HG03045 (cell line): ENCODE data around the gene TMEM72.
A peak's percentile ranks its signal among the peaks of the same experiment; 100 is the strongest.

ENCODE experiments used
- ATAC-seq: cut with Tn5 transposase; IDR thresholded peaks from one replicate; pipeline ENCODE4 v1.9.1; 2021; ENCODE audit warnings: mild to moderate bottlenecking, moderate library complexity; ENCODE audit not compliant: unreplicated experiment

Gene TMEM72

DNA sequence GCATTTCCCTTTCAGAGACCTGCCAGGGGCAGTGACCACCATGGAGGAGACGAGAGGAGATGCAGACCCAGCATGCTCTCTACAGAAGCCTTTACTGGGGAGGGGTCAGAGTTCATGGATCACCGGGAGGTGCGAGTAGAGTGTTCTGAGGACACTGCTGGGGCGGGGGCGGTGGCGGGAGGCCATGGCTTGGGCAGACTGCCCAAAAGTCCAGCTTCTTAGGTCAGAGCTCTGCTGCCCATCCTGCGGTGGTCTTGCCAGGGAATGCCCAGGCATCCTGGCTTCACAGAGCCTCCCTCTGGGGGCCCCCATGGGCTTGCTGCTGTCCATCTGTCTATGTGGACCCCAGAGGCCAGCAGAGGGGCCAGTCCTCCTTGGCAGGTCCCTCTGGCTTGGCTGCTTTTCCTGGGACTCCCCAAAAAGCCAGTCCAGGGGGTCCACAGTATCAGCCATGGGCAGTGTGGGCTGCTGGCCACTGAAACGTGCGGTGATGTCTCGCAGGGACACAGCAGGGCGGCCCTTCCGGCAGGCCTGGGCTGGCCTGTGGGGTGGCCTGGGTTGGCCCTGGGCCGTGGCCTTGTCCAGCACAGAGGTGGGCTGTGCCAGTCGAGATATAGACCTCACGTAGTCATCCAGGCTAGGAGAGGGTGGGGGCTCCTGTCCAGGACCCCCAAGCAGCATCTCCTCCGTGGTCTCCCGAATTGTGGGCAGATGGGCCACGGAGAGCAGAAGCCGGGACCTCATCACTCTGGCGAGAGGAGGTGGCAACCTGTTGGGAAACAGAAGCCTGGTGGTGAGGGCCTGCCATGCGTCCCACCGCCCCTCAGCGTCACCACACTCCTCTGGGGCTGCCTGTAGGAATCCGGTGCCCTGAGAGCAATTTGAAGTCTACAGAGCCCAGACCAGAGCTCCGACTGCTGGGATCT lies 66.4 kb downstream of the TMEM72 start:
- ATAC-seq, result no peak

- ATAC-seq, result no peak
These were observed 67.1 kb downstream of the TMEM72 start for GRCh38 chr10:44978213-44978569.

DNA sequence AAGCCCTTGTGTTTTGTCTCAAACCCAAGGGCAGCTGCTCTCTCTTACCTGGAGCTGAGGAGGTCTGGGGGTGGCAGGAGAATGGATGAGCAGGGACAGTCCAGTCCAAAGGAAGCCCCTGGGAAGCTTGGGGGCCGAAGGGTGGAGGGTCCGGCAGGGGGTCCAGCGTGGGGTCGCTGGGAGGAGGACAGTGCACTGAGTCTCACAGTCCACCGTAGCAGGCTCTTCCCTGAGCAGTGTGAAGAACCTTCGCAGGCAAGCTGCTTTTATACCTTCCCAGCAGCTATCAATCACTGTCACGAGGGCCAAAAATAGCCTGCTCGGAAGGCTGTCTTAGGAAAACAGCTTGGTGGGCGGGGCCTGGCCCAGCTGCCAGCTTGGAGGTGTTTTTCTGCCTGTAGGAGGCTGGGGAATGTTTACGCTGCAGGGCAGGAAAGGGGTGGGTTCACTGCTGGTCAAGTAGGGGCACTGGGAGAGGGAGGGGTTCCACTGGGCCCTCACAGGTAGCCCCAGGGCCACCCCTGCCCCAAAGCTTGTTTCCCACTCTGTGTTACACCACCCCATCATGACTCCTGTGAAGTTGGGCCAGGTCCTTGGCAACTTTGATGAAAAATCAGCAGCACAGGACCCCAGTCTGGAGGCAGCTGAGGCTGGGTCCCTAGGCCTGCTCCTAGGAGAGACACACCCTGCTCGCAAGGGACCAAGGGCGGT lies 67.6 kb downstream of the TMEM72 start, which contains the start of gene DEPP1:
Gene DEPP1 (minus strand): TSS at position 240 of the 711 bp plus-strand sequence. CDS start 779 bp downstream, outside the sequence.
- ATAC-seq, result peak; percentile 28

GRCh38 chr10:44979281-44980191 lies 68.4 kb downstream of the TMEM72 start:
- no peak for ATAC-seq

- no peak for ATAC-seq
These were observed 69.4 kb downstream of the TMEM72 start for GRCh38 chr10:44980309-44981171.

DNA sequence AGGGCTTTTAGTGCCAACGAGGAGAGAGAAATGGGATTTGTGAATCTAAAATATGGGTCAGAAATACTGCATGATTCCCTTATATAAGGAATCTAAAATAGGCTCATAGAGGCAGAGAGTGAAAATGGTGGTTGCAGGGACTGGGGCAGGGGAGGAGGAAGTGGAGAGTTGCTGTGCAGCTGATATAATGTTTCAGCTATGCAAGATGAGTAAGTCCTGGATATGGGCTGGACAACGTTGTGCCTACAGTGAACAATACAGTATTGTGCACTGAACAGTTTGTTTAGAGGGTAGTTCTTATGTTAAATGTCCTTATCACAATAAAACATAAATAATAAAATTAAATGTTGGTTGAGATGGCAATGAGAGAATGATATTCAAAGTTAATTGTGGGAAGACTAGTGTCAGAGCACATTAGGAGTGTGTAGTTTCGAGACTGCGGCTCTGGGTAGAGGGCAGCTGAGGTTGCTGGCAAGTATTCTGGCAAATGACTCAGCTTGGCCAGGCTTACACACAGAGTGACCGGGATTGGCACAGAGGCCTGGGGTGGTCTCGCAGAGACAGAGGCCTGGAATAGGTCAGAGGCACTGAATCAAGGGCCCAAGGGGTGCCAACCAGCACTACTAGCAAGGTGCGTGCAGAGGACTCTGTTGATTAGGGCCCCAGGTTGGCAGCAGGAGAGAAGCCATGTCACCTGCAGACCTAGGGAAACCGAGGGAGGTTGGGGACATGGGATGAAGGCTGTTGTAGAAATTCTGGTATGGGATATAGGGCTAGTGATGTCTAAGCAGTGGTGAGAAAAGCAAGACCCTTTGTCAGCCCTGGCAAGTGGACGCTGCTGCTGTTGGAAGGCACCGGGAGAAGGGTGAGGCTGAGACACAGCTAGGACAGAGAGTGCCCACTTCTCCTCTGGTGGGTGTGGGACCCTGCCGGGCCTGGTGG lies 70.3 kb downstream of the TMEM72 start:
- no peak for ATAC-seq

DNA sequence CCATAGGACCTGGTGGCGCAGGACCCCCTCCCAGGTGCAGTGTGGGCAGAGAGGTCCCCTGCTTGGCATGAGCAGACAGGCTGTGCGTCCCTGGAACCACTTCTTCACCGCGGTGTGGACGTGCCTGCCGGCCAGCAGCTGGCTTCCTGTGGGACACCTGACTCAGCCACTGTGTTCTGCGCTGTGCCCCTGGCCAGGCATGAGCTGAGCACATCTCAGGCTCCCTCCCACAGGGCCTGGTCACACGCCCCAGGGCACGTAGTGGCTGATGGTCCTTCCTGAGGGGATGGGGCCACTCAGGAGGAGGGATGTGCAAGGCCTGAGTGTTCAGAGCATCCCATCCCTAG lies 71.0 kb downstream of the TMEM72 start:
- ATAC-seq, result no peak

GRCh38 chr10:44982496-44982895 lies 71.4 kb downstream of the TMEM72 start:
- no peak for ATAC-seq

DNA sequence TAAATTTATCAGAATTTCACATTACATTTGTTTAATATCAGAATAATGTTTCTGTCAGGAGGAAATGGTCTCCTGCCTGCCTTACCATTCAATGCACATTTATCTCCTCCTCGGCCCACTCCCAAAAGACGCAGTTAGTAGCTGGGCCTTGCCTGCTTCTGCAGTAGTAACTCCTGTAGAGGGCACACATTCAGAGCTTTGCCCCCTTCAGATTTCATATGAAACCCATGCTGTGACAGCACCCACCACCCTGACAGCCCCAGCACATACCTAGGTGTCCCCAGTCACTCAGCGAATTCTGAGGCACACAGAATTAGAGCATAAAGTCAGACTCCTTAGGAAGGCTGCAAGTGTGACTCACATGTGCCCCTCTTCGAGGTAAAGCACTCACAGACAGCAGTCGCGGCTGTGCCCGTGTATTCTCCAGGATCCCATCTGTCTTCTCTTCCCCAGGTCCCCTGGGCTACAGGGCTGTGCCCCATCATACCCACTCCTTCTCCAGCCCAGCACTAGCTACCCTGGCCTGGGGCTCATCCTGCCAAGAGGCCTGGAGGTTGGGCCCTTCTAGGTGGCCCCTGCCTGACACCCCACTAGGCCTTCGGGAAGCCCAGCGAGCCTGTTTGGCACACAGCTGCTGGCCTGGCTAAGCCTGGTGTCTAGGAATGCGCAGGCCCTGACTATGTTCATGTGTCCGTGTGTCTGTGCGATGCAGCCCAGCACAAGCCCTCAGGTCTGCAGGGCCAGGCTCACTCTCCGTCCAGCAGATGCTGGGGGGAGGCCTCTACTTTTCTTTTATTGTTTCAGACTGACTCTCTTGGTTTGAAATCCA lies 72.1 kb downstream of the TMEM72 start:
- no peak for ATAC-seq

- ATAC-seq, result no peak
These were observed 72.8 kb downstream of the TMEM72 start for GRCh38 chr10:44983895-44984278.

DNA sequence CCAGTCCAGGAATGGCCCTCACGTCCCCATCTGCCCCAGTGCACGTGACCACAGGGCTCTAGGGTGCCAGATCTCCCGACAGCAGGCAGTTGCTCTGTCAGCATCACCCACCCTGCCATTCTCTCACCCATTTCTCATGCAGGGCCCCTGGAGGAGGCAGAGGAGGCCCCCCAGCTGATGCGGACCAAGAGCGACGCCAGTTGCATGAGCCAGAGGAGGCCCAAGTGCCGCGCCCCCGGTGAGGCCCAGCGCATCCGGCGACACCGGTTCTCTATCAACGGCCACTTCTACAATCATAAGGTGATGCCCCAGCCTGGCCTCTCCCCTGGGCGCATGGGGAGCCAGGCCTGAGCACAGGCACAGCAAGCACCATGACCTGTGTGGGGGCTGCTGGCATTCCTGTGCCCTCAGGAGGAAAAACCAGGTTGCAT lies 73.5 kb downstream of the TMEM72 start:
- no peak for ATAC-seq

GRCh38 chr10:44985175-44985681 lies 74.1 kb downstream of the TMEM72 start:
- no peak for ATAC-seq

DNA sequence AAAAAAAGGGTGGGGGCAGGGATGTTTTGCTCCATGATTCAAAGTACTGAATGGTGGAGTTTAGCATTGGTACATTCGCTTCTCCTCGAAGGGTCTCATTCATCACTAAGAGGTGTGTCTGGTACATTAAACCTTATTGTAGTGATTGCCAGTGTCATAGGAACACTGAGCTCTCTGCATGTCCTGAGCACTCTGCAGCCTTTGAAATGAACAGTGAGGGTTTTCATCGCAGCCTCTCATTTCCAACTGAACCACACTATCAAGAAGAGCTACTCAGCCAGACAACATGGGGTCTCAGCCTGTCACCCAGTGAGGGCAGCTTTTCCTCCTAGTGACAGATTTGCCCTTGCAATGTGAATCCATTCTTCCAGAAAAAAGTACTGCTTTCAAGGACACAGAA lies 75.0 kb downstream of the TMEM72 start:
- no peak for ATAC-seq
